ENCODE results near the gene RHOBTB1.

The RHOBTB1 gene

DNA sequence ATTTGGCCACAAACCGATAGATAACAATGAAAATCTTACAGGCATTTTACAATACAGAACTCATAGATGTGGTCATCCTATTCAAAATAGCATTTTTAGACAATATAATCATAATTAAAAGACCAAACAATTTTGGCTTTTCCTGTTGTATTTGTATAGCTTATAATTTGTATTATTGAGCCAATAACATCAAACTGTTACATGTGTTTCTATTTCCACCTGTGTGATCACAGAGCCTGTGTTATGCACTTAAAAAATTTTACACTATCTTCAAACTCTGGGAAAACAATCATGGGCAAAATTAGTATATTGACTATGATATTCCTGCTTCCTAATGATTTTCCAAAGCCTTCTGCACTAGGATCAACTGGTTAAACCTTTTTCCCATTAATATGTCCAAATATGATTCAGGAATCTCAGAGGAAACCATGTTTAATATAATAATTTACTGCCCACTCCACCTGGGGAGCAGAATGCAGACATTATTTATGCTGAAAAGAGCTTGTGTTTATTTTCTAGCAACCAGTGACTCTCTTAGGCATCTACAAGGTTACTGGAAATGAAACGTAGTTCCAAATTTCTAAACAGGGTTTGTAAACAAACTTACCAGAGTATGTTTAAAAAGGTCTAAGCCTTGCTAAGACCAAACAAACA is 1.7 kb downstream of the RHOBTB1 start:
- DNase-seq (ENCODE audit: low read depth in 2 of 2): no peak

- no peak for DNase-seq (ENCODE audit: low read depth in 2 of 2)
Measured at GRCh38 chr10:60940446-60940845, 3.5 kb downstream of the RHOBTB1 start.

GRCh38 chr10:60937784-60938654 is 6.0 kb downstream of the RHOBTB1 start:
- no peak for DNase-seq (ENCODE audit: low read depth in 2 of 2)

- no peak for DNase-seq (ENCODE audit: low read depth in 2 of 2)
Measured at GRCh38 chr10:60937022-60937421, 7.0 kb downstream of the RHOBTB1 start.

DNA sequence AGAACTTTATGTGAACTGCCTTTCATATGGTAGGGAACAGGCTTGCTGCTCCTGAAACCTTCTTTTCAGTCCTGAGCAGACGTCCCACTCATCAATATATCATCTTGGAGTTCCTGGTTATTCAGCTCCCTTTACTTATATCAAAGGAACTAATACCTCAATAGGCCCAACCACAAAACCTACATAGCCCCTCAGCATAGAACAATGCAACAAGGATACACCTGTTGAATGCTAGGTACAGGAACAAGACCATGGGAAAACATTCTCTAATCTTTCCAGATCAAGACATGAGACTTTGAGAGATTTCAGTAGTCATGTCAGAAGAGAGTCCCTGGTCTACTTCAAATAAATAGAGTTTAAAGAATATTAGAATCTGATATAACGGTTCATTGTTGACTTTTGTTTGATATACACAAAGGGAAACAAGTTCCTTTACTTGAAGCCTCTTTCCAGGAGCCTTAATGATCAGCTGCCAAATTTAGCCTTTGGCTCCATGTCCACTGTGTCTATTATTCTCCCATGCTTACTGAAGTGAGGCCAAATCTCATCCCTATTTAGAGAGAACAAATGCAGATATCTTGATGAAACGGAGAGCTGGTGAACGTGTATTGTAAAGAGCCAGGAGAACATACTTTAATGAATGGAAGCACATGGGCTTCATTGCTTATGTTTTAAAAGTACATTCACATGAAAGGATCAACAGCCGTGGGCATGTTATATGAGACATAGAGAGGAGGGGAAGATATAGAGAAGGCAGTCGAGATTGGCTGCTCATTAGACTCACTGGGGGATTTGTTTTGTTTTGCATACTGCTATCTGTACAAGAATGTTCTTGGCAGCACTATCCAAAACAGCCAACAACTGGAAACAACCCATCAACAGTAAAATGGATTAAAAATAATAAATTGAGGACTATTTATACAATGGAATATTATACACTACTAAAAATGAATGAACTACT is 9.5 kb downstream of the RHOBTB1 start:
- DNase-seq (ENCODE audit: low read depth in 2 of 2): no peak

GRCh38 chr10:60932756-60933155 is 11.2 kb downstream of the RHOBTB1 start:
- DNase-seq (ENCODE audit: low read depth in 2 of 2): no peak

DNA sequence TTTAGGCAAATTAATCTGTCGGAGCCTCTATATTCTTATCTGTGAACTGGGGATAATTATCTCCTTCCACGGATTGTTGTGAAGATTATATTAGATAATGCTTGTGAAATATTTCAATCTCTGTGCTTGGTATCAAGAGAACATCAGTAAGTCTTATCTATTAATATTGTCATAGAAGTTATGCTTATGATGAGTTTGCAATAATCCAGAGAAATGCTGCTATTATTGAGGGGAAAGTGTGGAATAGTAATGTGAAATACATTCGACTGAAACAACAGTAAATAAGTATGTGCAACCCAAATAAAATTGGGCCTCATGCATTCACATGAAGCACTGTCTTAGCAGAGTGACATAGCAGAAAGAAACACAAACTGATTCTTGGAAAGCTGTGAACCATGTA is 13.7 kb downstream of the RHOBTB1 start:
- no peak for DNase-seq (ENCODE audit: low read depth in 2 of 2)

DNA sequence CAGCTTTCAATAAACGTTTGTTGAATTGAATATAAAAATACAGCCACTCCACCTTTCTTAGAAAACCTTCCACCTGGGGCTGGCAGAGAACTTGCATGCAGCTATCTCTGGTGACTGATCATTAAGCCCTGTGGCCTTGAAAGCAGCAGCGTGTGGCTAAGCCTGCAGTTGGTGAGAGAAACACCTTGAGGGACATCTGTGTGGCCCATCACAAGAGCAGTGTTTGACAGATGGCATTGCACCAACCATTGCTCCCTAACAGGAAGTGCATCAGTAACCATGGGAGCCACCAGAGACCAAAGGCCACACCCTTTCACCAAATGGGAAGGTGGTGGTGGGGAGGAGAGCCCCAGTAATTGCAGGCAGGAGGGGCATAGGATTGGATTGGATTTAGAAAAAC is 22.4 kb downstream of the RHOBTB1 start:
- DNase-seq (ENCODE audit: low read depth in 2 of 2): no peak

DNA sequence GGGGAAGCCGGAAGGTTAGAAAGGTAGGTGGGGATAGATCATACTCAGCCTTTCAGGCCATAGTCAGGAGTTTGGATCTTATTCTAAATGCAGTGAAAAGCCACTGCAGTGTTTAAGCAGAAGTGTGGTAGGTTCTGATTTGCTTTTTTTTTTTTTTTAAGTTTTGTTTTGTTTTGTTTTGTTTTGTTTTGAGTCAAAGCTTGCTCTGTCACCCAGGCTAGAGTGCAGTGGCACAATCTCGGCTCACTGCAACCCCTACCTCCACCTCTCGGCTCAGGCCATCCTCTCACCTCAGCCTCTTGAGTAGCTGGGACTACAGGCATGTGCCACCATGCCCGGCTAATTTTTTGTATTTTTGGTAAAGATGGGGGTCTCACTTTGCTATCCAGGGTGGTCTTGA is 23.5 kb downstream of the RHOBTB1 start:
- no peak for DNase-seq (ENCODE audit: low read depth in 2 of 2)

DNA sequence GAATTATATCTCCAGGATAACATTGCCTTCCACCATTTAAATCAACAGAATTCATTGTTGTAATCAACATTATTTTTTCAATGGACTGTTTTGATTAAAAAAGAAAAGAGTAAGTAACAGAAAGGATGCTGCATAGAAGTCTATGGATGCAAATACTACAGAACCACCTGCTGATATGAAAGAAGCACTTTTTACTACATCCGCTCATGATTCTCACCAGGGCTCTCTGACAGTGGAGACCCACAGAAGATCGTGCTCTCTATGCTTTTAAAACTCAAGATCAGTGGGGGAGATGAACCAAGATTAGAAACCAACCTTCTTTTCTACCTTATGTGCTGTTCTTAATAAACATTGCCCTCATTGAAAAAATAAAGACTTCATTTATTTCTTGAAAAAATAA is 24.4 kb downstream of the RHOBTB1 start:
- DNase-seq (ENCODE audit: low read depth in 2 of 2): no peak

GRCh38 chr10:60917331-60918280 is 26.4 kb downstream of the RHOBTB1 start:
- DNase-seq (ENCODE audit: low read depth in 2 of 2): no peak

- no peak for DNase-seq (ENCODE audit: low read depth in 2 of 2)
Measured at GRCh38 chr10:60916025-60916424, 28.0 kb downstream of the RHOBTB1 start.

DNA sequence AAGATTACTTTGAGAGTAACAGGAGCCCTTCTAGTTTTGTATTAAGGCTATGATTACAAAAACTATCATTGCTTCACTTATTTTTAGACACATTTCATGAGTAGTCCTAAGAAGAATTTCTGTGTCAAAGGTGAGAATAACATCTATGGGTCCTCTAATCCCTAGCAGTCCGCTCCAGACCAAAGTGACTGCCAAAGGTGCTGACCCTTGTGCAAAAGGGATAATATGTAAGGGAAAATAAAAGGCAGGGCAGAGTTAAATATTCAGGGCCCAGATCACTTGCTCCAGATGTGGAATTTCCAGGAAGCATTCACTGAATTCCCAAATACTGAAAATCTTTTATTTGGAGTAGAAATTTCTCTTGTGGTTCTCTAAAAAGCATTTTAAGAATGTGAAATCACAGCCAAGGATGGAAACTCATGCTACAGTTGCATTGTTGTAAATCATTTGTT is 29.3 kb downstream of the RHOBTB1 start:
- no peak for DNase-seq (ENCODE audit: low read depth in 2 of 2)

- DNase-seq (ENCODE audit: low read depth in 2 of 2): no peak
Measured at GRCh38 chr10:60913657-60914056, 30.3 kb downstream of the RHOBTB1 start.

DNA sequence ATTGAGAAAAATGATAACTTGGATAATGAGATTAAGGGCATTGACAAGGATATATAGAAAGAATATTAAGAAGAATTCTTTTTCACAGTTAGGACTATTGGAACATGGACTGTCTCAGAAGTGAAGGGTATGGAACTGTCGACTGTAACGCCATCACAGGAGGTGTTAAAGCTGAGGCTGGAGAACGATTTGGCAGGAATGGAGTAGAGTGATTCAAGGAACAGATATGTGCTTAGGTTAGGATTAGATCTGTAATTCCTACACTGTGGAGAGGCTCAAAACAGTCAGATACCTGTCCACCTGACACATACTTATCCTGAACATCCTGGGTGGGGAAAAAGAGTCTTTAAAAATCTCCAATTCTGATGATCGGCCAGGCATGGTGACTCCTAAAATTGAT is 30.9 kb downstream of the RHOBTB1 start:
- no peak for DNase-seq (ENCODE audit: low read depth in 2 of 2)

DNA sequence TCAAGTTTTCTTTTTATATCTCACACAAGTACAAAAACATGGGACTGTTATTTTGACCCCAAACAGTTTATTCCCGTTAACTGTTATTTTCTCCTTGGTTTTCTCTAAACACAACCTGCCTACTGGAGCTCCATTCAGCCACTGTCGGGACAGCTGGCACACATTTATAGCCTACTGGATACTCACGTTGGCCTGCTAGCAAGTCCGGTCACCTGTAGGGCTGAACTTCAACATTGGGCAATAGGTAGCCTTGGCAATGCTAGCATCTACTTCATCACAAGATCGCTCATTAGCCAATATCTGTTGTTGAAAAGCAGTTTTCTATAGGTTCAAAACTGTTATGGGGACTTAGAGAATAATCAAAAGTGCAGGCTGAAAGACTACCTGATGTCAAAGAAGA is 32.3 kb downstream of the RHOBTB1 start:
- no peak for DNase-seq (ENCODE audit: low read depth in 2 of 2)

DNA sequence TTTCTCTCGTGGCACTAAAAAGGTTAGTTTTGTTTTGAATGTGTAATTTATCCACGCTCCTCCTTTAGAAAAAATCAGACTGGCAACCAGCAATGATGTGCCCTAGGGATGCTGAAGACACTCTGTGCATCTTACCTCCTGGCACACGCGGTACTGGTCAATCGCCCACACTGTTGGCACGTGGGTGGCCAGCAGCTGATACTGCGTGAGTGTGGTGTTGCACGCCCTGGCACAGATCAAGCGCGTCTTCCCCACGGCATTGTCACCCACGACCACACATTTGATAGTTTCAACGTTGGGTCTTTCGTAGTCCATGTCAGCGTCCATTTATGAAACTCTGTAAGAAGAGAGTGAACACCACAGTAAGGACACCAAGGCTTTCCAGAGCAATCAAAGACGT is 32.8 kb downstream of the RHOBTB1 start:
- DNase-seq (ENCODE audit: low read depth in 2 of 2): no peak

DNA sequence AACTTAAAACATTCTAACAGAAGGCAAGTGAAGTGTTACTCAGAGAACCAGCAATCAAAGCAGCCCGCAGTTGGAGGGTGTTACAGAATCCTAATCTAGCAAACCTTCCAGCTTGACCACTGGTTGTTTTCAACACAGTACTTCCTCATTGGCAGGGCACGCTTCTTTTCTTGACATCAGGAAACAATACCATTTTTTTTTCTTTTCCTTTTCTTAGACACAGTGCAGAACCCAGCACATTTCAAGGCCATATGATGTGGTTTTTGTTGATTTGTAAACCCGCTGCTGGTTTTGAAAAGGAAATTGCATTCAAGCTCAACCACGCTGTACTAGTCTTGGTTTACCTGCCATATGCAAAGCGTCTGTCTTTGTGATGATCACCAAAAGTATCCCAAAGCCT is 33.4 kb downstream of the RHOBTB1 start:
- DNase-seq (ENCODE audit: low read depth in 2 of 2): no peak

GRCh38 chr10:60908896-60909295 is 35.1 kb downstream of the RHOBTB1 start:
- DNase-seq (ENCODE audit: low read depth in 2 of 2): no peak

DNA sequence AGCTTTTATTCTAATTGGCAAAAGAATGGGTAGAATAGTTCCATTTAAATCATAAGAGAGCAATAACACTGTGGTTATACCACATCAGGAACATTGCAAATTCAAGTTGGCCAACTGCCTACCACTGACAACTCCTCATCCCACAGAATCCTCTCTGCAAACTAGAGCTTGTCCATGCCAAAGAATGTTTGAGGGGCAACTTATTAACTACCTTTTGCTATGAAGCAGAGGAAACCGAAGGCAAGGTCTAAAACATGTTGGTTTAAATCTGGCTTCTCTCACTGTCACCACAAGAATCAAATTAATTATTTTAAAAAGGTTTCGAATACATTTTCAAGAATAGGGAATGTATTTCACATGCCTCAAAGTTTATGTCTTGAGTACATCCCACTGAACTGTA is 36.0 kb downstream of the RHOBTB1 start:
- DNase-seq (ENCODE audit: low read depth in 2 of 2): no peak

GRCh38 chr10:60907236-60907635 is 36.7 kb downstream of the RHOBTB1 start:
- DNase-seq (ENCODE audit: low read depth in 2 of 2): no peak

All from stimulated activated CD4-positive, alpha-beta T cell treated with anti-CD3 and anti-CD28 coated beads, Interleukin-1b, Interleukin-23, amount 100 ng/mL, for 4 hours (primary cell).